GOT3 (cell line): Measurements from ENCODE around the gene TMA7.

ENCODE experiments used
- DNase-seq: peaks from one replicate; lab custom pipeline; 2025; ENCODE audit warnings: mixed read lengths; lab: John Stamatoyannopoulos, UW

The TMA7 gene

GRCh38 chr3:48409291-48410201, 30.5 kb upstream of the TMA7 start:
- no peak for DNase-seq

- DNase-seq, result no peak
These were observed 29.6 kb upstream of the TMA7 start for GRCh38 chr3:48410205-48411040.

- DNase-seq, result no peak
These were observed 28.9 kb upstream of the TMA7 start for GRCh38 chr3:48411041-48411588.

GRCh38 chr3:48411606-48412374, 28.3 kb upstream of the TMA7 start:
- DNase-seq, result no peak

- no peak for DNase-seq
These were observed 27.6 kb upstream of the TMA7 start for GRCh38 chr3:48412375-48413001.

- no peak for DNase-seq
These were observed 27.0 kb upstream of the TMA7 start for GRCh38 chr3:48413086-48413485.

- DNase-seq, result no peak
These were observed 26.4 kb upstream of the TMA7 start for GRCh38 chr3:48413611-48414010.

- DNase-seq, result no peak
These were observed 25.4 kb upstream of the TMA7 start for GRCh38 chr3:48414376-48415250.

GRCh38 chr3:48415251-48415953, 24.7 kb upstream of the TMA7 start:
- DNase-seq, result no peak

- no peak for DNase-seq
These were observed 24.0 kb upstream of the TMA7 start for GRCh38 chr3:48416091-48416505.

- DNase-seq, result no peak
These were observed 23.5 kb upstream of the TMA7 start for GRCh38 chr3:48416546-48416945.

GRCh38 chr3:48417529-48418108, 22.4 kb upstream of the TMA7 start:
- DNase-seq, result no peak

- DNase-seq, result no peak
These were observed 21.9 kb upstream of the TMA7 start for GRCh38 chr3:48418140-48418539.

GRCh38 chr3:48418651-48419050, 21.4 kb upstream of the TMA7 start:
- no peak for DNase-seq

- DNase-seq, result no peak
These were observed 20.9 kb upstream of the TMA7 start for GRCh38 chr3:48419149-48419548.

GRCh38 chr3:48419597-48419996, 20.5 kb upstream of the TMA7 start:
- DNase-seq, result no peak

GRCh38 chr3:48420561-48420960, 19.5 kb upstream of the TMA7 start:
- DNase-seq, result no peak

- DNase-seq, result no peak
These were observed 17.8 kb upstream of the TMA7 start for GRCh38 chr3:48422272-48422671.

- no peak for DNase-seq
These were observed 17.4 kb upstream of the TMA7 start for GRCh38 chr3:48422681-48423080.
